ENCODE data around the gene REELD1.
A peak's percentile ranks its signal among the peaks of the same experiment; 100 is the strongest.

REELD1 gene

GRCh38 chr4:146214238-146214637 lies at the start of gene REELD1:
Gene REELD1, plus strand, starts transcription at chr4:146214538. Its CDS starts 2,415 bp downstream, at chr4:146216953.
- H3K4me1 Mint-ChIP-seq, result no peaks in the 10 kb centered on the region
- no peak within 1 kb of the TSS for H3K27ac Mint-ChIP-seq
- peaks cover 4% of the 10 kb centered on the region for H3K27me3 Mint-ChIP-seq (ENCODE audit: low read depth, poor library complexity)
- no peaks in the 10 kb centered on the region for H3K9me3 Mint-ChIP-seq
- no peak for TF ChIP-seq CTCF (IDR thresholded peaks at IDR 0.05)
- H3K36me3 Mint-ChIP-seq (ENCODE audit: low read depth), result no peaks in the 10 kb centered on the region
- no peak within 1 kb of the TSS for H3K4me3 Mint-ChIP-seq
- DNase-seq, result no peak

GRCh38 chr4:146165221-146165620 lies 49.1 kb upstream of the REELD1 start:
- no peak overlapping the region for H3K4me3 Mint-ChIP-seq
- DNase-seq, result no peak
- no peaks in the 10 kb centered on the region for H3K4me1 Mint-ChIP-seq
- peaks cover 20% of the 10 kb centered on the region for H3K9me3 Mint-ChIP-seq
- no peak overlapping the region for H3K27ac Mint-ChIP-seq
- no peak for TF ChIP-seq CTCF (IDR thresholded peaks at IDR 0.05)
- no peaks in the 10 kb centered on the region for H3K36me3 Mint-ChIP-seq (ENCODE audit: low read depth)
- peaks cover 9% of the 10 kb centered on the region for H3K27me3 Mint-ChIP-seq (ENCODE audit: low read depth, poor library complexity)

GRCh38 chr4:146165840-146166239 lies 48.5 kb upstream of the REELD1 start:
- no peak for TF ChIP-seq CTCF (IDR thresholded peaks at IDR 0.05)
- no peak for DNase-seq
- no peaks in the 10 kb centered on the region for H3K36me3 Mint-ChIP-seq (ENCODE audit: low read depth)
- peaks cover 9% of the 10 kb centered on the region for H3K27me3 Mint-ChIP-seq (ENCODE audit: low read depth, poor library complexity)
- no peak overlapping the region for H3K27ac Mint-ChIP-seq
- no peaks in the 10 kb centered on the region for H3K4me1 Mint-ChIP-seq
- H3K9me3 Mint-ChIP-seq, result peaks cover 15% of the 10 kb centered on the region
- no peak overlapping the region for H3K4me3 Mint-ChIP-seq

GRCh38 chr4:146170149-146170548 lies 44.2 kb upstream of the REELD1 start:
- TF ChIP-seq CTCF (IDR thresholded peaks at IDR 0.05), result no peak
- no peaks in the 10 kb centered on the region for H3K36me3 Mint-ChIP-seq (ENCODE audit: low read depth)
- no peak for DNase-seq
- H3K9me3 Mint-ChIP-seq, result no peaks in the 10 kb centered on the region
- H3K4me3 Mint-ChIP-seq, result no peak overlapping the region
- no peaks in the 10 kb centered on the region for H3K4me1 Mint-ChIP-seq
- H3K27me3 Mint-ChIP-seq (ENCODE audit: low read depth, poor library complexity), result peaks cover 15% of the 10 kb centered on the region
- H3K27ac Mint-ChIP-seq, result no peak overlapping the region

- TF ChIP-seq CTCF (IDR thresholded peaks at IDR 0.05), result no peak
- H3K27me3 Mint-ChIP-seq (ENCODE audit: low read depth, poor library complexity), result peaks cover 8% of the 10 kb centered on the region
- H3K4me1 Mint-ChIP-seq, result peaks cover 31% of the 10 kb centered on the region
- peak; percentile 71 for DNase-seq
- H3K36me3 Mint-ChIP-seq (ENCODE audit: low read depth), result no peaks in the 10 kb centered on the region
- H3K27ac Mint-ChIP-seq, result peak within 1 kb of the TSS; percentile 74
- no peaks in the 10 kb centered on the region for H3K9me3 Mint-ChIP-seq
- H3K4me3 Mint-ChIP-seq, result peak within 1 kb of the TSS; percentile 88
These were observed 38.5 kb upstream of the REELD1 start, which contains the start of gene LSM6 for GRCh38 chr4:146175541-146176453. Gene LSM6, plus strand, starts transcription at chr4:146175718. Its CDS starts 7,204 bp downstream, at chr4:146182922.
